Measurements from ENCODE around the gene ARVCF.

Gene ARVCF

DNA sequence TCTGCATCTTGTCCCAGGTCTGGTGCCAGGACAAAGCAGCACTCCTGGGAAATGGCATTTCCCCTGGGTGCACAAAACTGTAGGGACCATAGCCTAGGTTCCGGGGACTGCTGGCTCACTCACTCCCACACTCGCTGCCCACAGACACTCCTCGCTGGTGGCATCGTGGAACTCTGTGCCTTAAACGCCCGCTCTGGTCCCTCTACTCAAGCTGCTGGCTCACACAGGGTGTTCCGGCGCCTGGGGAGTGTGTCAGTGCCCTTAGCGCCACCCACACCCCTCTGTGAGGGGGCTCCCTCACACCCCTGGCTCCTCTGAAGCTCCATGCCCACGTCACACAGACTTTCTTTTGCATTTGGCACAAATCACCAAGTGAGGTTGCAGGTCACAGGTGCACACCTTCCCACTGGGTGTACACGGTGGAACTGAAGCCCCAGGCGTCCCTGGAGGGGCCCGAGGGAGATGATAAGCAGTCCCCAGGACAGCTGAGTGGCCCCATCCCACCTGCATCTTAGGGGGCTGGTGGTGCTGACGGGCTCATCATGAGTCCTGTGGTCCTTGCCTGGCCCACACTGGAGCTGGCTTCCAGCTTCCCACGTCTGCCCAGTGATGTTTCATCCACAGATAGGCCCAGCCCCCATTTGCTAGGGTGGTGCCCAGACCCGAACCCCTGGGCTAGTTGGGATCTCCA, 40.2 kb upstream of the ARVCF start:
- no peak overlapping the region for H3K4me3 ChIP-seq (ENCODE audit: low read depth, low read length, poor library complexity, severe bottlenecking)
- TF ChIP-seq, protein P1, sequence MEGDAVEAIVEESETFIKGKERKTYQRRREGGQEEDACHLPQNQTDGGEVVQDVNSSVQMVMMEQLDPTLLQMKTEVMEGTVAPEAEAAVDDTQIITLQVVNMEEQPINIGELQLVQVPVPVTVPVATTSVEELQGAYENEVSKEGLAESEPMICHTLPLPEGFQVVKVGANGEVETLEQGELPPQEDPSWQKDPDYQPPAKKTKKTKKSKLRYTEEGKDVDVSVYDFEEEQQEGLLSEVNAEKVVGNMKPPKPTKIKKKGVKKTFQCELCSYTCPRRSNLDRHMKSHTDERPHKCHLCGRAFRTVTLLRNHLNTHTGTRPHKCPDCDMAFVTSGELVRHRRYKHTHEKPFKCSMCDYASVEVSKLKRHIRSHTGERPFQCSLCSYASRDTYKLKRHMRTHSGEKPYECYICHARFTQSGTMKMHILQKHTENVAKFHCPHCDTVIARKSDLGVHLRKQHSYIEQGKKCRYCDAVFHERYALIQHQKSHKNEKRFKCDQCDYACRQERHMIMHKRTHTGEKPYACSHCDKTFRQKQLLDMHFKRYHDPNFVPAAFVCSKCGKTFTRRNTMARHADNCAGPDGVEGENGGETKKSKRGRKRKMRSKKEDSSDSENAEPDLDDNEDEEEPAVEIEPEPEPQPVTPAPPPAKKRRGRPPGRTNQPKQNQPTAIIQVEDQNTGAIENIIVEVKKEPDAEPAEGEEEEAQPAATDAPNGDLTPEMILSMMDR (IDR thresholded peaks at IDR 0.05; ENCODE audit: low read length) = no peak
- no peak for TF ChIP-seq EZH2 (IDR thresholded peaks at IDR 0.05; ENCODE audit: borderline replicate concordance, low read length)
- no peak overlapping the region for H2AFZ ChIP-seq (ENCODE audit: low read length)
- H3K9me3 ChIP-seq (ENCODE audit: low read length) = no peaks in the 10 kb centered on the region
- no peaks in the 10 kb centered on the region for H3K4me1 ChIP-seq (ENCODE audit: insufficient read depth, low read length, severe bottlenecking)
- H3K79me2 ChIP-seq (ENCODE audit: insufficient read depth, low read length) = no peaks in the 10 kb centered on the region
- no peak overlapping the region for H3K27ac ChIP-seq (ENCODE audit: low read depth, low read length, poor library complexity, severe bottlenecking)
- no peaks in the 10 kb centered on the region for H3F3A ChIP-seq (ENCODE audit: insufficient read depth, low read length)
- no peaks in the 10 kb centered on the region for H3K9me2 ChIP-seq (ENCODE audit: low read depth, low read length)
- H3K9ac ChIP-seq (ENCODE audit: low read length) = no peak overlapping the region
- no peaks in the 10 kb centered on the region for H4K20me1 ChIP-seq (ENCODE audit: insufficient read depth, low read length)
- peaks cover 25% of the 10 kb centered on the region; the same call in 1 of the 2 replicates for H3K36me3 ChIP-seq (ENCODE audit: insufficient read depth, low read length)
- no peak overlapping the region for H3K4me2 ChIP-seq (ENCODE audit: low read length)
- H3K27me3 ChIP-seq (ENCODE audit: insufficient read depth, low read length) = no peaks in the 10 kb centered on the region

DNA sequence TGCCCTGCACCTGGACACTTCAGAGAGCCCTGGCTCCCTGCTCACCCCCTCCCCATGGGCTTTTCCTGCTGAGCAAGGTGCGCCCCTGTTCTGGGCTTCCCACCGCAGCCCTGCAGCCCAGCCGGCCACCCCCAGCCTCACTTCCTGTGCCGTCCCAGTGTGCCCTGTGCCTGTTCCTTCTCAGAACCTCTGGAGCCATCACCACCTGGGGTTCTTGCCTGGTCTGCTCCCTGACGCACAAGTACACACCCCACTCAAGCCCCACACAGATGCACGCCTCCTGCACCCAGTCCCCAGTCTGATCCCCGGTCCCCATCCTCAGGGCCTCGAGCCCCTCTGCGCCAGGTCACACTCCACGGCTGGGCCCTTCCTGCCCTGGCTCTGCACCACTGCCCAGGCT, 39.5 kb upstream of the ARVCF start:
- Histone ChIP-seq H3K36me3 (ENCODE audit: insufficient read depth, low read length) (peaks cover 19% of the 10 kb centered on the region; the same call in 1 of the 2 replicates), H3K9ac (ENCODE audit: low read length) (no peak overlapping the region), H4K20me1 (ENCODE audit: insufficient read depth, low read length) (no peaks in the 10 kb centered on the region), H3K9me3 (ENCODE audit: low read length) (no peaks in the 10 kb centered on the region), H3K79me2 (ENCODE audit: insufficient read depth, low read length) (no peaks in the 10 kb centered on the region), H3K4me3 (ENCODE audit: low read depth, low read length, poor library complexity, severe bottlenecking) (no peak overlapping the region), H3K27ac (ENCODE audit: low read depth, low read length, poor library complexity, severe bottlenecking) (no peak overlapping the region), H3K4me2 (ENCODE audit: low read length) (no peak overlapping the region), H3F3A (ENCODE audit: insufficient read depth, low read length) (no peaks in the 10 kb centered on the region), H3K9me2 (ENCODE audit: low read depth, low read length) (no peaks in the 10 kb centered on the region), H3K27me3 (ENCODE audit: insufficient read depth, low read length) (no peaks in the 10 kb centered on the region), H3K4me1 (ENCODE audit: insufficient read depth, low read length, severe bottlenecking) (no peaks in the 10 kb centered on the region), H2AFZ (ENCODE audit: low read length) (no peak overlapping the region)
- TF ChIP-seq EZH2 (IDR thresholded peaks at IDR 0.05; ENCODE audit: borderline replicate concordance, low read length) = no peak
- TF ChIP-seq, protein P1 (IDR thresholded peaks at IDR 0.05; ENCODE audit: low read length) = no peak

DNA sequence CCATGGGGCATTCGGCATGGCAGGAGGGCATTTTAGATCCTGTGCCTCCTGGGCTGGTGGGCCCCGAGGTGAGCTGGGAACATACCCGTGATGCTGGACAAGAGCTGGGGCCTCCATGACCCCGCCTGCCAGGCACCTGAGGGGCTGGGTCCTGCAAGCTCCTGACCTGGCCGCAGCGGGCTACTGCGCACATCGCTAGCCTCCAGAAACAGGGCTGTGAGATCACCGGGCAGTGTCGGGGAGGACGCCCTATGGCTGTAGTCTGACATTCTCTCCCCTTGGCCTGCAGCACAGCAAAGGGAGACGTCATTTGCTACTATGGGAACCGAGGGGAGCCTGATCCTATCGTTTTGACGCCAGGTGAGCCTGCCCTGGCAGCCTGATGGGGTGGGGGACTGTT, 39.0 kb upstream of the ARVCF start:
- TF ChIP-seq, protein P1 (IDR thresholded peaks at IDR 0.05; ENCODE audit: low read length) = no peak
- TF ChIP-seq EZH2 (IDR thresholded peaks at IDR 0.05; ENCODE audit: borderline replicate concordance, low read length) = no peak
- Histone ChIP-seq H3K9ac (ENCODE audit: low read length) (no peak overlapping the region), H4K20me1 (ENCODE audit: insufficient read depth, low read length) (no peaks in the 10 kb centered on the region), H3K4me1 (ENCODE audit: insufficient read depth, low read length, severe bottlenecking) (no peaks in the 10 kb centered on the region), H3K9me3 (ENCODE audit: low read length) (no peaks in the 10 kb centered on the region), H3K9me2 (ENCODE audit: low read depth, low read length) (no peaks in the 10 kb centered on the region), H3K27ac (ENCODE audit: low read depth, low read length, poor library complexity, severe bottlenecking) (no peak overlapping the region), H3F3A (ENCODE audit: insufficient read depth, low read length) (no peaks in the 10 kb centered on the region), H3K4me2 (ENCODE audit: low read length) (no peak overlapping the region), H3K79me2 (ENCODE audit: insufficient read depth, low read length) (no peaks in the 10 kb centered on the region), H2AFZ (ENCODE audit: low read length) (no peak overlapping the region), H3K27me3 (ENCODE audit: insufficient read depth, low read length) (no peaks in the 10 kb centered on the region), H3K36me3 (ENCODE audit: insufficient read depth, low read length) (peaks cover 16% of the 10 kb centered on the region; the same call in 1 of the 2 replicates), H3K4me3 (ENCODE audit: low read depth, low read length, poor library complexity, severe bottlenecking) (no peak overlapping the region)

Data from OCI-LY1 (cell line).